Epithelial cell of esophagus (primary cell): Measurements from ENCODE around the gene CFAP43.

Source experiments
- DNase-seq: peaks from one replicate; pipeline ENCODE4 v3.0.0; 2010; ENCODE audit warnings: low read depth
- H3K4me3 ChIP-seq: 2 replicates; pipeline ENCODE4 v1.5.1; 2011; ENCODE audit warnings: mild to moderate bottlenecking, low read length, control low read depth
- TF ChIP-seq, protein P1 (sequence below): IDR thresholded peaks from 2 replicates; pipeline ENCODE4 v1.5.1; 2011; ENCODE audit warnings: low read depth, mild to moderate bottlenecking, low read length, control low read depth, inconsistent platforms; ENCODE audit not compliant: insufficient read depth; ENCODE audit errors: missing control alignments

Gene CFAP43, protein sequence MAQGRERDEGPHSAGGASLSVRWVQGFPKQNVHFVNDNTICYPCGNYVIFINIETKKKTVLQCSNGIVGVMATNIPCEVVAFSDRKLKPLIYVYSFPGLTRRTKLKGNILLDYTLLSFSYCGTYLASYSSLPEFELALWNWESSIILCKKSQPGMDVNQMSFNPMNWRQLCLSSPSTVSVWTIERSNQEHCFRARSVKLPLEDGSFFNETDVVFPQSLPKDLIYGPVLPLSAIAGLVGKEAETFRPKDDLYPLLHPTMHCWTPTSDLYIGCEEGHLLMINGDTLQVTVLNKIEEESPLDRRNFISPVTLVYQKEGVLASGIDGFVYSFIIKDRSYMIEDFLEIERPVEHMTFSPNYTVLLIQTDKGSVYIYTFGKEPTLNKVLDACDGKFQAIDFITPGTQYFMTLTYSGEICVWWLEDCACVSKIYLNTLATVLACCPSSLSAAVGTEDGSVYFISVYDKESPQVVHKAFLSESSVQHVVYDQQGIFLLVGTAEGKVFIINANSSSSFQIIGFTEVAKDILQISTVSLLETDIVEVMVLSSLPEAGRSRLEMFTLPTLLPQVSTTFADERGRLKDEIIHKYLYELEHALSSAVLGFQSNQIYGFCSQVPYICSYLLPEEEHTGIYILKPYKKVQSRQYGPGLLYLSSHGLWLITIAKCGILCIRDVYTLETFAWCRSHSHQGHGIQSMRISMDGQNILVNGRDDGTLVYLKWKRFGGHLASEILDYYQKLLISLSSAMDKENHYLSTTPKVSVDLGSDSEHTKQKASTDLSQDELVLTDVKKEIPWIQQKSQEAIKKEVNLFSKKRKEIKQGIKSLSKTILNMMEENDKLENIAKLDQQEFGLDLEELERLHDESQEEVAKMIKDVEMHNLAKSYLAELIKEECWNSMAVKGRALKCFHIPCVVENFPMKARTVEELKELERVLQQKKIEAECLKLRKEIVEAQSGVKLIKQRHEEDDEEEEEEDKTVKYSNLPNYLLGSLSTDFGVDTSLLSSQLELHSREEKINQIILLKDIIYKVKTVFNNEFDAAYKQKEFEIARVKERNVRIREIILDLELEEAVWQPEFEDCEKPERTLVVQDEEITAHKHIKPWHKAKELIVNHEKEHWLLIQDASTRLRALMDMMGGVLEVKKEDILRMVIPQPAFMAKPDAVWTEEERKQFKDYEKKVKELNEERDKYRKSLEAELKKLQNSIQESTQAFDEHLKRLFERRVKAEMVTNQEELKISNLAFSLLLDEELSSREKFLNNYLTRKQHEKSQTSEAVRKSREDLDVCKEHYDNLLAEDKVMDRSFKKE (N-terminal part only)

DNA sequence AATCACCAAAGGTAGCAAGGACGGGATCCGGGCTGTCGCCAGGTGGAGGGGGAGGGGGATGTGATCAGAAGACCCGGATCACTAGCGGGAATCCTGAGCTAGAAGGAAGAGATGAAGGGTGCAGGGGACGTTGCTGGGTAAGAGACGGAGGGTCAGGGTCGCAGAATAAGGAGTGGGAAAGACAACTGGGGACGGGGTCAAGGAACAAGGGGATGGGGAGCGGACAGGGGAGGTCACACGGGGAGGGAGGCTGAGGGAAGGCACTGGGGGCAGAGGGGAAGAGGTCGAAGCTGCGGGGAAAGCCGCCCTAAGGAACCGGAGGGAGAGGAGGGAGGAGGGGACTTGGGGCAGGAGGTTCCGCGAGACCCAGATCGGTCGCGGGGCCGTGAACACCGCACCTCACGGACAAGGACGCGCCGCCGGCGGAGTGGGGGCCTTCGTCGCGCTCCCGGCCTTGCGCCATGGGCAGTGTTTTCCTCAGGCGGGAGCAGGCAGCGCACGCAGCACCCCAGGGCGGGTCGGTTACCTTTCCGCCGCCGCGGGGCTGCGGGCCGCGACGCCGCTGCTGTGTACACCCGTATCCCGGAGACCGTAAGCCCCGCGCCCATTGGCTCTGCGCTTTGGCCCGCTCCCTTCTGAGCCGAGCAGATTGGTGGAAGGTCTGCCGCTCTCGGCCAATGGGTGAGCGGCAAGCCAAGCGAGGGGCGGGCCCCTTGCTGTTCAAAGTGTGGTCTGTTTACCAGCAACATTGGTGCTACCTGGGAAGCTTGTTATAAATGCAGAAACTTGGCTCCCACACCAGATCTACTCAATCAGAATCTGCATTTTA lies at the start of gene CFAP43:
Gene CFAP43 (minus strand): TSS at position 581 of the 829 bp plus-strand sequence. CDS start 118 bp downstream, at position 463.
- H3K4me3 ChIP-seq: peak within 1 kb of the TSS; percentile 57
- TF ChIP-seq, protein P1, sequence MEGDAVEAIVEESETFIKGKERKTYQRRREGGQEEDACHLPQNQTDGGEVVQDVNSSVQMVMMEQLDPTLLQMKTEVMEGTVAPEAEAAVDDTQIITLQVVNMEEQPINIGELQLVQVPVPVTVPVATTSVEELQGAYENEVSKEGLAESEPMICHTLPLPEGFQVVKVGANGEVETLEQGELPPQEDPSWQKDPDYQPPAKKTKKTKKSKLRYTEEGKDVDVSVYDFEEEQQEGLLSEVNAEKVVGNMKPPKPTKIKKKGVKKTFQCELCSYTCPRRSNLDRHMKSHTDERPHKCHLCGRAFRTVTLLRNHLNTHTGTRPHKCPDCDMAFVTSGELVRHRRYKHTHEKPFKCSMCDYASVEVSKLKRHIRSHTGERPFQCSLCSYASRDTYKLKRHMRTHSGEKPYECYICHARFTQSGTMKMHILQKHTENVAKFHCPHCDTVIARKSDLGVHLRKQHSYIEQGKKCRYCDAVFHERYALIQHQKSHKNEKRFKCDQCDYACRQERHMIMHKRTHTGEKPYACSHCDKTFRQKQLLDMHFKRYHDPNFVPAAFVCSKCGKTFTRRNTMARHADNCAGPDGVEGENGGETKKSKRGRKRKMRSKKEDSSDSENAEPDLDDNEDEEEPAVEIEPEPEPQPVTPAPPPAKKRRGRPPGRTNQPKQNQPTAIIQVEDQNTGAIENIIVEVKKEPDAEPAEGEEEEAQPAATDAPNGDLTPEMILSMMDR: no peak
- DNase-seq: peak; percentile 98

DNA sequence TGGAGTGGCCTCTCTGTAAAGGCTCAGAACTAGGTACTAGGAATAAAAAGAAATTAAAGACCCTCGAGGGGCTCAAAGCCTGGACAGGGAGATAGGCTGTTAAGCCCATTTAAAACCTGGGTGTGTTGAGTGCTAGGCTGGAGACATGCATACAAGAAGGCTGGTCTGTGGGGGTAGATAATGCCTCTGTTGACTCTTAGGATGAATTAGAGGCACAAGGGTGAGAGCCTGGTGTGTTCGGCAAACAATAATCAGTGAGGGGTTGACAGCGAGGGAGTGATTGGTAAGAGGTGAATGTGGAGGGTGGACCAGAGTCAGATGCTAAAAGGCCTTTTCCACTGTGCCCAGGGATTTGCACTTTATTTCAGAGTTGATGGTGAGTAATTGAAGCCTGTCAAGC lies 49.5 kb upstream of the CFAP43 start:
- TF ChIP-seq, protein P1: no peak
- no peak overlapping the region for H3K4me3 ChIP-seq
- DNase-seq: no peak

DNA sequence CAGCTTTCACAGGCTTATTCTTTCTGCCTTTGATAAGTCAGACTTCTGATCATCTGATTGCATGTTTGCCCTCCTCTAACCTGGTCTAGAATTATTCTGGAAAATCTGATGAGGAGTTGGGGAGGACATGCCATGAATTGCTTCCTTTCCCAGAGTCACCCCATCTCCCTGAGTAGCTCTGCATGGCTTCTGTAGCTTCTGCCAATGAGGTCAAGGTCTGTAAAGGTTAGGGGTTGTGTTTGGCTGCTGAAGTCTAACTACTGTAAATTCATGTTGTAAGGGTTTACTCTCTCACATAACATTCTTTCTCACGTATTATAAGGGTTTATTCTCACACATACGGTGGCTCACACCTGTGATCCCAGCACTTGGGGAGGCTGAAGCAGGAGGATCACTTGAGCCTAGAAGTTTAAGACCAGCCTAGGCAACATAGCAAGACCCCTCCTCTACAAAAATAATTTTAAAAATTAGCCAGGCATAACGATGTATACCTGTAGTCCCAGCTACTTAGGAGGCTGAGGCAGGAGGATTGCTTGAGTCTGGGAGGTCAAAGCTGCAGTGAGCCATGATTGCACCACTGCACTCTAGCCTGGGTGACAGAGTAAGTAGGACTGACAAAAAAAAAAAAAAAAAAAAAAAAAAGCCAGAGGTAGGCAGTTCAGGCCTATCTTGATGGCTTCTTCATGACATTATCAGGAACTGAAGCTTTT lies 47.5 kb upstream of the CFAP43 start:
- no peak for DNase-seq
- TF ChIP-seq, protein P1: no peak
- no peak overlapping the region for H3K4me3 ChIP-seq

DNA sequence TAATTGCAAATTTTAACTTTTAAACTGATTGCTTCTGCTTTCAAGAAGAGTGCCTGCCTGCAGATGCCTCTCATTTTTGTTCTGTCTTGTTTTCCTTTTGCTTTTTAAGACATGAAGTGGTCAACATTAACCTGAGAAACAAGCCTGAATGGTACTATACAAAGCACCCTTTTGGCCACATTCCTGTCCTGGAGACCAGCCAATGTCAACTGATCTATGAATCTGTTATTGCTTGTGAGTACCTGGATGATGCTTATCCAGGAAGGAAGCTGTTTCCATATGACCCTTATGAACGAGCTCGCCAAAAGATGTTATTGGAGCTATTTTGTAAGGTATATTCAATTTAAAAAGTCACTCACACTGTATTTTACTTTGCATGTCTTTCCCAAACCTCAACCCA lies 45.6 kb upstream of the CFAP43 start:
- TF ChIP-seq, protein P1: no peak
- peak; percentile 7 for DNase-seq
- H3K4me3 ChIP-seq: no peak overlapping the region

DNA sequence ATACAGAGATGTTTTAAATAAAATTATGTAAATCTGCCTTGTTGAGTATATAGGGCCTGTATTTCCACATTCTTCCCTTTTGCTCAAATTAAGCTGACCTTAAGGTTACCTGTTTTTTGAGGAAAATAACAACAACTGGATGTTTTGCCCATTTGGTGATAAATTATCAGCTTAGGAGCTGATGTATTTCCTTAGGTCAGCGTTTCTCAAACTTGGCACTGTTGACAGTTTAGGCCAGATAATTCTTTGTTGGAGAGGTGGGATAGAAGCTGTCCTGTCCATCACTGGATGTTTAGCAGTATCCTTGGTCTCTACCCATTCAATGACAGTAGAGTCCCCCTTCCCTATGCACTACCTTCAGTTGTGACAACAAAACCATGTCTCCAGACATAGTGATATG lies 44.0 kb upstream of the CFAP43 start:
- no peak for DNase-seq
- TF ChIP-seq, protein P1: no peak
- H3K4me3 ChIP-seq: no peak overlapping the region
